ENCODE data around the gene RAB20.

DNA sequence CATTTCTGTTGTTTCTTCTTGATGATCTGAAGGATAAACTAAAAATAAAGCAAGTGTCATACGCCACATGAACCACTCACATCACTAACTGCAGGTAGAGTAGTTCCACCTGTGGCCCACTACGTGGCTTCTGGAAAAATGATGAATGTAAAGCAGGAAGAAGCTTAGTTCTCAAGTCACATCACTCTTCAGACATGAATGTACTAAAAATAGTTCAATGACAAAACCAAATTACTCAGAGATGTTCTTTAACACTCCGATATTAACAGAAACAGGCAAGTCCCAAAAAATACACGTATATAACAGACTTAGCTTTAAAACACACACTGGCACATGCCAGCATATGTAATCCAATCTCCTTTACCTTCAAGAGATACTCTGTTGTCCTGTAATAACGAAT lies 21.6 kb downstream of the RAB20 start:
- no peak for TF ChIP-seq ZZZ3 (IDR thresholded peaks at IDR 0.05; ENCODE audit: control insufficient read depth, insufficient read length, low read depth)
- TF ChIP-seq CTCF (IDR thresholded peaks at IDR 0.05 in 2 of 3, conservative IDR thresholded peaks at IDR 0.05 in 1 of 3; ENCODE audit: control insufficient read depth in 2 of 3, extremely low read depth in 1 of 3, insufficient read depth in 1 of 3, low read depth in 3 of 3, low read length in 3 of 3), result no peak
- no peak for TF ChIP-seq BCL3 (IDR thresholded peaks at IDR 0.05; ENCODE audit: borderline replicate concordance, insufficient read depth, low read depth, low read length, poor library complexity, severe bottlenecking)
- TF ChIP-seq HCFC1 (IDR thresholded peaks at IDR 0.05; ENCODE audit: low read length), result no peak
- no peak for TF ChIP-seq HDAC6 (IDR thresholded peaks at IDR 0.05; ENCODE audit: unreplicated experiment)
- TF ChIP-seq SREBF2 (IDR thresholded peaks at IDR 0.05; ENCODE audit: low read length), result no peak
- no peak for TF ChIP-seq GABPA (IDR thresholded peaks at IDR 0.05; ENCODE audit: low read depth)
- TF ChIP-seq MAX (IDR thresholded peaks at IDR 0.05; ENCODE audit: low read depth, low read length), result no peak
